ENCODE data around the gene RALGAPA1.
"Not testable (repeated sequence)": the region's sequence is repeated elsewhere in the genome, so short reads cannot be mapped to it uniquely, and the experiment has no call there.

Gene RALGAPA1

DNA sequence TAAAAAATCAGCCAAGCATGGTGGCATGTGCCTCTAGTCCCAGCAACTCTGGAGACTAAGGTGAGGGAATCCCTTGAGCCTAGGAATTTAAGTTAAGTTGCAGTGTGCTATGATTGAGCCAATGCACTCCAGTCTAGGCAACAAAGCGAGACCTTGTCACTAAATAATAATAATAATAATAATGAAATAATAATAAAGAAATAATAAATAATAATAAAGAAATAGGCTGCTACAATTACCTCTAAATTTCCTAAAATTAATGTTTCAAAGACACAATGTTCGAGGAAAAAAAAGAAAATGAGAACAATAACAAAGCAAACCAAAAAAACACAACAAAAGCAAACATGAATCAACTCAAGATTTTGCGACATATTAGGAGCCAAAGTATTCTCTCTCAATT lies 29.7 kb downstream of the RALGAPA1 start:
- no peaks in the 10 kb centered on the region for H3K36me3 ChIP-seq (ENCODE audit: control insufficient read depth, insufficient read depth, low read length)
- H3K9me3 ChIP-seq (ENCODE audit: control insufficient read depth, insufficient read depth, low read length): no peaks in the 10 kb centered on the region
- no peak overlapping the region for H3K9ac ChIP-seq (ENCODE audit: low read depth, low read length)
- H3K4me3 ChIP-seq (ENCODE audit: low read depth, low read length): no peak overlapping the region
- H3K4me1 ChIP-seq (ENCODE audit: control insufficient read depth, insufficient read depth, low read length): no peaks in the 10 kb centered on the region
- H3K27me3 ChIP-seq (ENCODE audit: control insufficient read depth, insufficient read depth, low read length): no peaks in the 10 kb centered on the region

GRCh38 chr14:35777550-35777949 lies 31.5 kb downstream of the RALGAPA1 start:
- not testable (repeated sequence) for H3K36me3 ChIP-seq (ENCODE audit: control insufficient read depth, insufficient read depth, low read length); H3K27me3 ChIP-seq (ENCODE audit: control insufficient read depth, insufficient read depth, low read length); H3K9ac ChIP-seq (ENCODE audit: low read depth, low read length); H3K4me3 ChIP-seq (ENCODE audit: low read depth, low read length); H3K4me1 ChIP-seq (ENCODE audit: control insufficient read depth, insufficient read depth, low read length); H3K9me3 ChIP-seq (ENCODE audit: control insufficient read depth, insufficient read depth, low read length)

GRCh38 chr14:35776823-35777222 lies 32.3 kb downstream of the RALGAPA1 start:
- H3K36me3 ChIP-seq (ENCODE audit: control insufficient read depth, insufficient read depth, low read length): no peaks in the 10 kb centered on the region
- H3K9ac ChIP-seq (ENCODE audit: low read depth, low read length): no peak overlapping the region
- no peak overlapping the region for H3K4me3 ChIP-seq (ENCODE audit: low read depth, low read length)
- H3K9me3 ChIP-seq (ENCODE audit: control insufficient read depth, insufficient read depth, low read length): no peaks in the 10 kb centered on the region
- no peaks in the 10 kb centered on the region for H3K27me3 ChIP-seq (ENCODE audit: control insufficient read depth, insufficient read depth, low read length)
- no peaks in the 10 kb centered on the region for H3K4me1 ChIP-seq (ENCODE audit: control insufficient read depth, insufficient read depth, low read length)

DNA sequence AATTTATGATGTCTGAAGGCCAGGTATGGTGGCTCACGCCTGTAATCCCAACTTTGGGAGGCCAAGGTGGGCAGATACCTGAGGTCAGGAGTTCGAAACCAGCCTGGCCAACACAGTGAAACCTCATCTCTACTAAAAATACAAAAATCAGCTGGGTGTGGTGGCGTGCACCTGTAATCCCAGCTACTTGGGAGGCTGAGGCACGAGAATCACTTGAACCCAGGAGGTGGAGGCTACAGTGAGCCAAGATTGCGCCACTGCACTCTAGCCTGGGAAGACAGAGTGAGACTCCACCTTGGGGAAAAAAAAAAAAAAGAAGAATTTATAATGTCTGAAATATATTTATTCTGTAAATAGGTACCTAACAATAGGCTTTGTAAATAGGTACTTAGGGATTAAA lies 33.0 kb downstream of the RALGAPA1 start:
- not testable (repeated sequence) for H3K9me3 ChIP-seq (ENCODE audit: control insufficient read depth, insufficient read depth, low read length); H3K4me1 ChIP-seq (ENCODE audit: control insufficient read depth, insufficient read depth, low read length)

DNA sequence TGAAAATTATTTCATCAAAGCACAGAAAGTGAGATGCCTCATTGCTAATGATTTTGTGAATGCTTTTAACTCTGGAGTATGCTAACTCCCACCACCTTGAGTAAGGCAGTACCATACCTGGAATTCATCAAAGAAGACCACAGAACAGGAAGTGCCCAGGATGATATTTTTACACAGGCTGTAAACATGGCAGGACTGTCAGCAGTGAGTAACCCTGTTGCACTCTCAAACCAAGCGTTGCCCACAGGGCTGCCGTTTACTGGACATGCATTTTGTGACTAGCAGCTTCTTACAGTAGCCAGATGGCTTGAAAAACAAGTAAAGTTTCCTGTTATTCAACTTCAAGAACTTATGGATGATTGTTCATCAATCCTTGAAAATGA lies 42.4 kb downstream of the RALGAPA1 start:
- Histone ChIP-seq H3K4me1 (ENCODE audit: control insufficient read depth, insufficient read depth, low read length) (no peaks in the 10 kb centered on the region), H3K9ac (ENCODE audit: low read depth, low read length) (no peak overlapping the region)

More for the DNA sequence above, 33.0 kb downstream of the RALGAPA1 start:
- not testable (repeated sequence) for H3K36me3 ChIP-seq (ENCODE audit: control insufficient read depth, insufficient read depth, low read length); H3K9ac ChIP-seq (ENCODE audit: low read depth, low read length); H3K27me3 ChIP-seq (ENCODE audit: control insufficient read depth, insufficient read depth, low read length); H3K4me3 ChIP-seq (ENCODE audit: low read depth, low read length)

DNA sequence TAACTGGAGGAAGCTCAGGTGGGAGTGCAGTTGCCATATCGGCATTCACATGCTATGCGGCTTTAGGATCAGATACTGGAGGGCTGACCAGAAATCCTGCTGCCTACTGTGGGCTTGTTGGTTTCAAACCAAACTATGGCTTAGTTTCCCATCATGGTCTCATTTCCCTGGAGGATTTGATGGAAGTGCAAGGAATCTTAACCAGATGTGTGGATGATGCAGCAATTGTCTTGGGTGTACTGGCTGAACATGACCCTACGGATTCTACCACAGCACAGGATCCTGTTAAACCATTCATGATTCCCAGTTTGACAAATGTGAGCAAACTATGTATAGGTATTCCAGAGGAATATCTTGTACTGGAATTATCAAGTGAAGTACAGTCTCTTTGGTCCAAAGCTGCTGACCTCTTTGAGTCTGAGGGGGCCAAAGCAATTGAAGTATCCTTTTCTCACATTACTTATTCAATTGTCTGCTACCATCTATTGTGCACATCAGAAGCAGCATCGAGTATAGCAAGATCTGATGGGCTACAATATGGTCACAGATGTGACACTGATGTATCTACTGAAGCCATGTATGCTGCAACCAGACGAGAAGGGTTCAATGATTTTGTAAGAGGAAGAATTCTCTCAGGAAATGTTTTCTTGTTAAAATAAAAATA lies 42.9 kb downstream of the RALGAPA1 start:
- Histone ChIP-seq H3K36me3 (ENCODE audit: control insufficient read depth, insufficient read depth, low read length) (no peaks in the 10 kb centered on the region), H3K4me3 (ENCODE audit: low read depth, low read length) (no peak overlapping the region), H3K4me1 (ENCODE audit: control insufficient read depth, insufficient read depth, low read length) (no peaks in the 10 kb centered on the region), H3K9ac (ENCODE audit: low read depth, low read length) (no peak overlapping the region), H3K9me3 (ENCODE audit: control insufficient read depth, insufficient read depth, low read length) (no peaks in the 10 kb centered on the region), H3K27me3 (ENCODE audit: control insufficient read depth, insufficient read depth, low read length) (no peaks in the 10 kb centered on the region)

More for the DNA sequence above, 42.4 kb downstream of the RALGAPA1 start:
- H3K27me3 ChIP-seq (ENCODE audit: control insufficient read depth, insufficient read depth, low read length): no peaks in the 10 kb centered on the region
- no peaks in the 10 kb centered on the region for H3K36me3 ChIP-seq (ENCODE audit: control insufficient read depth, insufficient read depth, low read length)
- no peak overlapping the region for H3K4me3 ChIP-seq (ENCODE audit: low read depth, low read length)
- H3K9me3 ChIP-seq (ENCODE audit: control insufficient read depth, insufficient read depth, low read length): no peaks in the 10 kb centered on the region

GRCh38 chr14:35761922-35762321 lies 47.2 kb downstream of the RALGAPA1 start:
- Histone ChIP-seq H3K9me3 (ENCODE audit: control insufficient read depth, insufficient read depth, low read length) (no peaks in the 10 kb centered on the region), H3K4me1 (ENCODE audit: control insufficient read depth, insufficient read depth, low read length) (peaks cover 4% of the 10 kb centered on the region), H3K27me3 (ENCODE audit: control insufficient read depth, insufficient read depth, low read length) (no peaks in the 10 kb centered on the region), H3K9ac (ENCODE audit: low read depth, low read length) (no peak overlapping the region), H3K36me3 (ENCODE audit: control insufficient read depth, insufficient read depth, low read length) (no peaks in the 10 kb centered on the region), H3K4me3 (ENCODE audit: low read depth, low read length) (no peak overlapping the region)

- no peaks in the 10 kb centered on the region for H3K9me3 ChIP-seq (ENCODE audit: control insufficient read depth, insufficient read depth, low read length)
- no peak overlapping the region for H3K4me3 ChIP-seq (ENCODE audit: low read depth, low read length)
- H3K9ac ChIP-seq (ENCODE audit: low read depth, low read length): no peak overlapping the region
- H3K4me1 ChIP-seq (ENCODE audit: control insufficient read depth, insufficient read depth, low read length): peaks cover 4% of the 10 kb centered on the region
- H3K27me3 ChIP-seq (ENCODE audit: control insufficient read depth, insufficient read depth, low read length): no peaks in the 10 kb centered on the region
- no peaks in the 10 kb centered on the region for H3K36me3 ChIP-seq (ENCODE audit: control insufficient read depth, insufficient read depth, low read length)
These were observed 49.0 kb downstream of the RALGAPA1 start for GRCh38 chr14:35760143-35760542.

- H3K9me3 ChIP-seq (ENCODE audit: control insufficient read depth, insufficient read depth, low read length): no peaks in the 10 kb centered on the region
- H3K27me3 ChIP-seq (ENCODE audit: control insufficient read depth, insufficient read depth, low read length): no peaks in the 10 kb centered on the region
- no peaks in the 10 kb centered on the region for H3K36me3 ChIP-seq (ENCODE audit: control insufficient read depth, insufficient read depth, low read length)
- peaks cover 4% of the 10 kb centered on the region for H3K4me1 ChIP-seq (ENCODE audit: control insufficient read depth, insufficient read depth, low read length)
- H3K9ac ChIP-seq (ENCODE audit: low read depth, low read length): no peak overlapping the region
- H3K4me3 ChIP-seq (ENCODE audit: low read depth, low read length): no peak overlapping the region
These were observed 50.5 kb downstream of the RALGAPA1 start for GRCh38 chr14:35758523-35759129.

DNA sequence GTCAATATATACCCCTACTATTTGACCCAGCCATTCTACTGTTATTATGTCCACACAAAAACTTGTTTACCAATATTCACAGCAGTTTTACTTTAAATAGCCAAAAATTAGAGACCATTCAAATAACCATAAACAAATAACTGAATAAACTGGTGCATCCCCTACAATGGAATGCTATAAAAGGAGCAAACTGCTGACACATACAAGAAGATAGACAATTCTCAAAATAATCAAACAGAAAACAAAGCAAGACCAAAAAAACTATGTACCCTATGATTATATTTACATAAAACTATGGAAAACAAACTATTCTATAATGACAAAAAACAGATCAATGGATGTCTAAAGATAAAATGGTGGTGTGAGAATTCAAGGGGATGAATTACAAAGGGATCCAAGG lies 54.4 kb downstream of the RALGAPA1 start:
- no peaks in the 10 kb centered on the region for H3K36me3 ChIP-seq (ENCODE audit: control insufficient read depth, insufficient read depth, low read length)
- no peaks in the 10 kb centered on the region for H3K27me3 ChIP-seq (ENCODE audit: control insufficient read depth, insufficient read depth, low read length)
- no peaks in the 10 kb centered on the region for H3K4me1 ChIP-seq (ENCODE audit: control insufficient read depth, insufficient read depth, low read length)
- H3K9me3 ChIP-seq (ENCODE audit: control insufficient read depth, insufficient read depth, low read length): no peaks in the 10 kb centered on the region
- no peak overlapping the region for H3K9ac ChIP-seq (ENCODE audit: low read depth, low read length)
- no peak overlapping the region for H3K4me3 ChIP-seq (ENCODE audit: low read depth, low read length)

- Histone ChIP-seq H3K36me3 (ENCODE audit: control insufficient read depth, insufficient read depth, low read length) (no peaks in the 10 kb centered on the region), H3K9ac (ENCODE audit: low read depth, low read length) (no peak overlapping the region), H3K4me3 (ENCODE audit: low read depth, low read length) (no peak overlapping the region), H3K27me3 (ENCODE audit: control insufficient read depth, insufficient read depth, low read length) (no peaks in the 10 kb centered on the region), H3K4me1 (ENCODE audit: control insufficient read depth, insufficient read depth, low read length) (no peaks in the 10 kb centered on the region), H3K9me3 (ENCODE audit: control insufficient read depth, insufficient read depth, low read length) (no peaks in the 10 kb centered on the region)
These were observed 56.7 kb downstream of the RALGAPA1 start for GRCh38 chr14:35752380-35752779.

DNA sequence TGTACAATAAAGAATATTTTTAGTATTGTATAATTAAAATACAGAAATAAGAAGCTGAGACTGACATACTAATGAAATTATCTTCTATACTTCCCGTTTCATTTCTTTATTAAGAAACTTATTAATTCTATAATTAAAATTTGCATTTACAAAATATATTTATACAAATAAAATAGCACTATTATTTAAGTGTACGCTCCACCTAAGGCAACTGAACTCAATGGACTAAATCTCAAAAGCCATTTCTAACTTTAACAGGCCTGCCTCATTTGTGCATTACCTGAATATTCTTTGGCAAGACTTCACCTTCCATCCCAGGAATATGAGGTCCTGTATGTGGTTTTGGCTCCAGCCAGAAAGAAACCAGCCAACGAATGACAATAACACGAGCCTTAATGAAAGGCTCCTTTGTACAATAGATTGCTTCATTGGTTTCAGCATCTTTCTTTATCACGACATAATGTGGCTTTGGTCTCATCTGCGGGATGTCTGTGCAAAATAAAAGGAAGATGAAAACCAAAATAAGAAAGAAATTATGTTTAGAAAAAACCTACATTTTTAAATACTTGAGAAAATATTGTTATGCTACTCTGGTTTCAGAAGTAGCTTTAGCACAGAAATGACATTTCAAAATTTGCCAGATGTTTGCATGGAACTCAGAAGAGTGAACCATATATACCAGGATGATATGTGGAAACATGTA lies 58.7 kb downstream of the RALGAPA1 start:
- Histone ChIP-seq H3K4me3 (ENCODE audit: low read depth, low read length) (no peak overlapping the region), H3K9me3 (ENCODE audit: control insufficient read depth, insufficient read depth, low read length) (no peaks in the 10 kb centered on the region), H3K27me3 (ENCODE audit: control insufficient read depth, insufficient read depth, low read length) (no peaks in the 10 kb centered on the region), H3K36me3 (ENCODE audit: control insufficient read depth, insufficient read depth, low read length) (no peaks in the 10 kb centered on the region), H3K9ac (ENCODE audit: low read depth, low read length) (no peak overlapping the region), H3K4me1 (ENCODE audit: control insufficient read depth, insufficient read depth, low read length) (no peaks in the 10 kb centered on the region)

Measured in iPS-15b (cell line).